IMR-90 (cell line): ENCODE results near the gene CMIP. TPM values are rescaled to one million over a fixed set of nuclear protein-coding genes. Genes with fewer than 3 reads are reported as not detected.

Experiments
- ATAC-seq: fragments of 200-7000 bp; cut with Tn5 transposase; 2 replicates; pipeline ENCODE4 v1.9.1; 2020; ENCODE audit warnings: low read depth, mild to moderate bottlenecking, moderate library complexity
- BruUV-seq: library from RNA; stranded (reverse); fragments of 400-500 nt; replicated peaks from 2 replicates; lab custom pipeline; 2021; lab: Mats Ljungman, UMichigan
- CTCF ChIA-PET: fragments of 300-600 bp; formaldehyde crosslinking; extraction: SDS; loops from one replicate; lab custom pipeline; 2021; ENCODE audit warnings: antibody characterized with exemption; lab: Yijun Ruan, JAX
- POLR2A ChIA-PET: fragments of 300-600 bp; sonication (Branson Sonifier 250); formaldehyde crosslinking; loops from one replicate; lab custom pipeline; 2022; ENCODE audit warnings: antibody characterized with exemption; ENCODE audit not compliant: unreplicated experiment; lab: Charles Lee
- DNase-seq: peaks from one replicate; pipeline ENCODE4 v3.0.0; 2013
- H2AFZ ChIP-seq: replicated peaks from 2 replicates; pipeline ENCODE3; 2013; ENCODE audit warnings: low read length, mild to moderate bottlenecking; ENCODE audit not compliant: poor library complexity
- H2AK5ac ChIP-seq: 2 replicates; pipeline ENCODE4 v1.6.1; 2013; ENCODE audit warnings: low read depth, low read length, inconsistent platforms
- H2AK9ac ChIP-seq: replicated peaks from 2 replicates; pipeline ENCODE3; 2013; ENCODE audit warnings: mild to moderate bottlenecking, low read depth, low read length, moderate library complexity; ENCODE audit not compliant: poor library complexity
- H2BK120ac ChIP-seq: 2 replicates; pipeline ENCODE4 v1.6.1; 2013; ENCODE audit warnings: low read depth, low read length, inconsistent platforms
- H2BK15ac ChIP-seq: 3 replicates; pipeline ENCODE4 v1.6.1; 2013; ENCODE audit warnings: low read depth, low read length, inconsistent platforms
- H2BK20ac ChIP-seq: 2 replicates; pipeline ENCODE4 v1.6.1; 2013; ENCODE audit warnings: low read depth, mild to moderate bottlenecking, inconsistent platforms, low read length, moderate library complexity
- H2BK5ac ChIP-seq: 2 replicates; pipeline ENCODE4 v1.6.1; 2013; ENCODE audit warnings: mild to moderate bottlenecking, low read depth, low read length, inconsistent platforms; ENCODE audit not compliant: poor library complexity, severe bottlenecking
- H3K14ac ChIP-seq: replicated peaks from 2 replicates; pipeline ENCODE4 v1.6.1; 2013; ENCODE audit warnings: low read depth, low read length, inconsistent platforms
- H3K18ac ChIP-seq: 2 replicates; pipeline ENCODE4 v1.6.1; 2013; ENCODE audit warnings: low read depth, low read length, control low read depth
- H3K23ac ChIP-seq: 2 replicates; pipeline ENCODE4 v1.6.1; 2013; ENCODE audit warnings: low read depth, low read length, inconsistent platforms
- H3K27ac ChIP-seq: 2 replicates; pipeline ENCODE4 v1.5.1; 2013; ENCODE audit warnings: mild to moderate bottlenecking, control low read depth, low read length; ENCODE audit not compliant: insufficient read depth
- H3K27me3 ChIP-seq: 2 replicates; pipeline ENCODE4 v1.6.1; 2013; ENCODE audit warnings: low read length; ENCODE audit not compliant: control insufficient read depth, insufficient read depth
- H3K36me3 ChIP-seq: 2 replicates; pipeline ENCODE4 v1.6.1; 2013; ENCODE audit warnings: low read length, mixed read lengths; ENCODE audit not compliant: control insufficient read depth, insufficient read depth
- H3K4ac ChIP-seq: 2 replicates; pipeline ENCODE4 v1.6.1; 2013; ENCODE audit warnings: low read depth, low read length, inconsistent platforms
- H3K4me1 ChIP-seq: 2 replicates; pipeline ENCODE4 v1.6.1; 2013; ENCODE audit warnings: low read length, mixed read lengths; ENCODE audit not compliant: control insufficient read depth, insufficient read depth
- H3K4me2 ChIP-seq: 2 replicates; pipeline ENCODE4 v1.6.1; 2013; ENCODE audit warnings: low read depth, mild to moderate bottlenecking, control low read depth, low read length, moderate library complexity
- H3K4me3 ChIP-seq: 2 replicates; pipeline ENCODE4 v1.5.1; 2013; ENCODE audit warnings: low read depth, mild to moderate bottlenecking, control low read depth, low read length, moderate library complexity; ENCODE audit not compliant: insufficient read depth
- H3K56ac ChIP-seq: 2 replicates; pipeline ENCODE4 v1.6.1; 2013; ENCODE audit warnings: low read length, inconsistent platforms; ENCODE audit not compliant: insufficient read depth; ENCODE audit errors: extremely low read depth
- H3K79me1 ChIP-seq, 2 experiments: 2 replicates each; pipeline ENCODE4 v1.6.1; 2013; ENCODE audit warnings: low read length in 2 of 2, inconsistent platforms in 1 of 2, low read depth in 1 of 2
- H3K9ac ChIP-seq: 2 replicates; pipeline ENCODE4 v1.6.1; 2013; ENCODE audit warnings: low read depth, low read length, control low read depth
- H3K9me1 ChIP-seq: 2 replicates; pipeline ENCODE4 v1.6.1; 2013; ENCODE audit warnings: low read length, inconsistent platforms; ENCODE audit not compliant: insufficient read depth
- H3K9me3 ChIP-seq: 2 replicates; pipeline ENCODE4 v1.6.1; 2013; ENCODE audit warnings: low read length; ENCODE audit not compliant: control insufficient read depth, insufficient read depth
- H4K20me1 ChIP-seq: 2 replicates; pipeline ENCODE4 v1.6.1; 2013; ENCODE audit warnings: low read length, inconsistent platforms; ENCODE audit not compliant: insufficient read depth
- H4K5ac ChIP-seq: 2 replicates; pipeline ENCODE4 v1.6.1; 2013; ENCODE audit warnings: mild to moderate bottlenecking, low read depth, low read length, control low read depth
- H4K8ac ChIP-seq, 2 experiments: 2 replicates each; pipeline ENCODE4 v1.6.1; 2013; ENCODE audit warnings: low read depth in 2 of 2, low read length in 2 of 2, control low read depth in 1 of 2, inconsistent platforms in 1 of 2
- H4K91ac ChIP-seq: 2 replicates; pipeline ENCODE4 v1.6.1; 2013; ENCODE audit warnings: low read depth, low read length, inconsistent platforms; ENCODE audit not compliant: insufficient read depth
- CEBPB ChIP-seq: IDR thresholded peaks from 2 replicates; pipeline ENCODE4 v1.6.1; 2012; ENCODE audit warnings: low read depth, low read length, improper control_type of control experiment
- NFE2L2 ChIP-seq: fragments of 150-350 bp; IDR thresholded peaks from 2 replicates; pipeline ENCODE4 v1.6.1; 2016; ENCODE audit warnings: low read depth, mild to moderate bottlenecking, low read length
- WGBS, 2 experiments: methylation state at CpG; one replicate each; pipeline versions ENCODE4 v1.1.5 to v1.1.7; 2013; ENCODE audit warnings: missing lambda C conversion rate in 2 of 2; ENCODE audit not compliant: insufficient read length in 1 of 2; ENCODE audit errors: extremely low coverage in 2 of 2; 5-methylcytosine and 5-hydroxymethylcytosine counted together
- dilution Hi-C: fragments of 300-500 bp; cut with HindIII; formaldehyde crosslinking; loops from one replicate; pipeline ENCODE4 v1.14.3; 2018; ENCODE audit warnings: low sequenced_read_pairs; ENCODE audit not compliant: unreplicated experiment
- in situ Hi-C: fragments of 300-500 bp; cut with MboI; formaldehyde crosslinking; loops from 3 replicates; pipeline ENCODE4 v1.14.3; 2019; ENCODE audit warnings: low sequenced_read_pairs, inconsistent platforms, mixed read lengths
- intact Hi-C: fragments of 100-400 bp; cut with micrococcal nuclease; formaldehyde crosslinking; loops from 2 replicates; pipeline ENCODE4 v1.10.0; 2022
- polyA plus RNA-seq, 3 experiments: library from polyadenylated mRNA; depleted of rRNA; stranded (reverse); fragments of >200 nt; gene quantifications; 2 replicates each; pipeline ENCODE4 v1.2.3, GENCODE V29; 2012; ENCODE audit warnings: low replicate concordance in 1 of 3
- total RNA-seq: library from RNA; depleted of rRNA; stranded (reverse); fragments of >200 nt; gene quantifications from 2 replicates; pipeline ENCODE4 v1.2.3, GENCODE V29; 2012

CMIP gene
- total and polyA plus RNA-seq, 2 of the 4 experiments (the other 2 are of a cell fraction) = 3.2 to 11.6 TPM

DNA sequence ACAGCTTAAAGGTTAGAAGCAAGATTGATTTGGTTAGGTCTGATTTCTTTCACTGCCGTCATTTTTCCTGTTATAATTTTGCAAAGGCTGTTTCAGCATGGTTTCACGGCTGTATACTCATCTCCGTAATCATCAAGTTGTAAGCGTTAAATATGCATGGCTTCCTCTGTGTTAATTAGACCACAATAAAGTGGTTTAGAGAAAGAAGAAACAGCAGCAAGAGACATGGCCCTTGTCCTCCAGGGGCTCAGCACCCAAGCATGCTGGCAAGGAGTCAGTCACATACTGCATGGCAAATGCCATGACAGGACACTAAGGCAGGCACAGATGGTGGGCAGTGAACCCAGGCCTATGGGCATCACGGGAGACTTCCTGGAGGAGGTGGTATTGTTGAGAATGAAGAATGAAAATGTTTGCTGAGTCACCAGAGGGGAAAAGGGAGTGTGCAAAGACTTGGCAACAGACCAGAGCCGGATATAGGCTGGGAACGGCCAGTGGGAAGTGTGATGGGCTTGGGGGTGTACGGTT is 273.1 kb downstream of the CMIP start:
- no peak overlapping the region for H3K56ac ChIP-seq
- dilution Hi-C loops (no loop called here), intact Hi-C loops (no loop called here), in situ Hi-C loops (no loop called here)
- POLR2A ChIA-PET = no interaction called here
- DNase-seq = no peak
- H2AFZ ChIP-seq = no peak overlapping the region
- no peak overlapping the region for H3K4me2 ChIP-seq
- H3K9me1 ChIP-seq = peaks cover 3% of the 10 kb centered on the region; the same call in 1 of the 2 replicates
- no peak for TF ChIP-seq CEBPB
- 0 out of 2 replicates have a peak, but pooled peaks have one; percentile 13 for TF ChIP-seq NFE2L2
- no peak overlapping the region for H4K5ac ChIP-seq
- H3K23ac ChIP-seq = no peak overlapping the region
- no peak overlapping the region for H4K91ac ChIP-seq
- WGBS, 2 experiments = 72% methylated on average over 4 of the region's 8 CpGs; no CpG with 5 or more reads in 1 of the 2 experiments
- peaks cover 15% of the 10 kb centered on the region; the same call in 1 of the 2 replicates for H4K20me1 ChIP-seq
- H3K4ac ChIP-seq = no peak overlapping the region
- H2BK20ac ChIP-seq = no peak overlapping the region
- H3K9me3 ChIP-seq = no peaks in the 10 kb centered on the region
- H3K79me1 ChIP-seq = no peaks in the 10 kb centered on the region
- H2BK120ac ChIP-seq = no peak overlapping the region
- no peak overlapping the region for H2BK15ac ChIP-seq
- CTCF ChIA-PET = no interaction called here
- no peak overlapping the region; the same call in 1 of the 2 replicates for H2AK5ac ChIP-seq
- H4K8ac ChIP-seq = no peak overlapping the region
- no TSS peak for BruUV-seq
- H3K27ac ChIP-seq = no peak overlapping the region
- no peak overlapping the region for H2AK9ac ChIP-seq
- no peak overlapping the region for H2BK5ac ChIP-seq
- H3K4me1 ChIP-seq = peaks cover 7% of the 10 kb centered on the region
- no peaks in the 10 kb centered on the region for H3K36me3 ChIP-seq
- no peak overlapping the region; the same call in 1 of the 2 replicates for H3K14ac ChIP-seq
- no peak for ATAC-seq
- no peak overlapping the region for H3K18ac ChIP-seq
- peaks cover 50% of the 10 kb centered on the region for H3K27me3 ChIP-seq
- H3K9ac ChIP-seq = no peak overlapping the region
- H3K4me3 ChIP-seq = no peak overlapping the region
